ENCODE data around the gene MID1.

Gene MID1, protein sequence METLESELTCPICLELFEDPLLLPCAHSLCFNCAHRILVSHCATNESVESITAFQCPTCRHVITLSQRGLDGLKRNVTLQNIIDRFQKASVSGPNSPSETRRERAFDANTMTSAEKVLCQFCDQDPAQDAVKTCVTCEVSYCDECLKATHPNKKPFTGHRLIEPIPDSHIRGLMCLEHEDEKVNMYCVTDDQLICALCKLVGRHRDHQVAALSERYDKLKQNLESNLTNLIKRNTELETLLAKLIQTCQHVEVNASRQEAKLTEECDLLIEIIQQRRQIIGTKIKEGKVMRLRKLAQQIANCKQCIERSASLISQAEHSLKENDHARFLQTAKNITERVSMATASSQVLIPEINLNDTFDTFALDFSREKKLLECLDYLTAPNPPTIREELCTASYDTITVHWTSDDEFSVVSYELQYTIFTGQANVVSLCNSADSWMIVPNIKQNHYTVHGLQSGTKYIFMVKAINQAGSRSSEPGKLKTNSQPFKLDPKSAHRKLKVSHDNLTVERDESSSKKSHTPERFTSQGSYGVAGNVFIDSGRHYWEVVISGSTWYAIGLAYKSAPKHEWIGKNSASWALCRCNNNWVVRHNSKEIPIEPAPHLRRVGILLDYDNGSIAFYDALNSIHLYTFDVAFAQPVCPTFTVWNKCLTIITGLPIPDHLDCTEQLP

DNA sequence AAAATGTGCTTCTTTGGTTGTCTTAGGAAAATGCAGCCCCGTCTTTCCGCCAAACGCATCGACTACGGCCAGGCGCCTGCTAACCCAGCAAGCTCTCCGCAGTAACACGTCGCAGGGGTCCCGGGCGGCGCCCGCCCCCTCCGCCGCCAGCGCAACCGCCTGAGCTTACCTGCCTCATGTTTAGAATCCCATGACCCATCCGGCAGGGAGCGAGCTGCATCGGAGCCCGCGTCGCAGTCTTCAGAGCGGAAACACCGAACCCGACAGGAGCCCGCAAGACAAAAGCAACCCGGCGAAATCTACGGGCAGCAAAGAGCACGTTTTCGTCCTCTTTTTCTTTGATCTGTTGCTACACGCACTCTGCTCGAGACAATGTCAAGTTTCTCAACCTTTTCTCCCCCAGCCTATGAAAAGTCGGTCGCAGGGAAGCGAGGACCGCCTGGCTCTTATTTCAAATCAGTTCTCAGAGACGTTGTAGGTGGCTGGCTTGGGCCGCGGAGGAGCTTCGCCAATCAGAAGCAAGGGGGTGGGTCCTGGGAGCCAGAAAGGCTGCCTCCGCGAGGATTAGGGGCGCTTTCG is at the start of gene MID1:
TSS of gene MID1 (minus strand) at position 465 of the 579 bp plus-strand sequence. CDS start 53,038 bp downstream, outside the sequence.
- DNase-seq = no peak

DNA sequence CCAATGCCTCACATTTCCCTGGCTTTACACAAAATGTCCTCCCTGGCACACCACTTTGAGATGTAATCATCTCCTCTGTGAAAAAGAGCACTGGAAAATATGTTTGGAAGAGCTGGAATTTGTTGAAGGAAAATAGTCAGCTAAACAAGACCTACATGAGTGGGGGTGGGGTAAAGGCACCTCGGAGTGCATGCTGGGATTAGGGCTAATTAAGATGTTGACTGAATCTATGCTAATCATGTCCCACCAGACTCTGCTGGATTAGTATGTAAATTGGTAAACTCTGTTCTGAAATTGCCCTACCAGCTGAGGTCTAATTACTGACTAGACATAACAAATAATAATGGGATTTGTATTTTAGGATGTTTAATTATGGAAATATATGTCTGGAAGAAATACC is 46.8 kb upstream of the MID1 start:
- DNase-seq = no peak

DNA sequence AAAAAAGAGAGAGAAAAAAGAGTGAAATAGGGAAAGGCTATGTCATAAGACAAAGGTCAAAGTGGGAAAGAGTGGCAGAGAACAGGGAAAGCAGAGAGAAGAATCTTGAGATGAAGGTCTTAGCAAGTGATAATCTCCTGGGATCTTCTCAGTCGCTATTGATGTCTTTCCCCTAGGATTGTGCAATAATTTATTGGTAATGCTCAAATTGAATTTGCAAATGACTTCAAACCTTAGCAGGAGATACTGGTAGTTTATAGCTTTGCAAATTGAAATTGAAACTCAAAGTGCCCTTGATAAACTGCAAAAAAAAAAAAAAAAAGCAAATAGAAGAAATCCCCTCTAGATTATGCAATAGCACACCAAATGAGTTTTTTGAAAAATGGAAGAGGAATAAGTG is 45.7 kb upstream of the MID1 start:
- no peak for DNase-seq

DNA sequence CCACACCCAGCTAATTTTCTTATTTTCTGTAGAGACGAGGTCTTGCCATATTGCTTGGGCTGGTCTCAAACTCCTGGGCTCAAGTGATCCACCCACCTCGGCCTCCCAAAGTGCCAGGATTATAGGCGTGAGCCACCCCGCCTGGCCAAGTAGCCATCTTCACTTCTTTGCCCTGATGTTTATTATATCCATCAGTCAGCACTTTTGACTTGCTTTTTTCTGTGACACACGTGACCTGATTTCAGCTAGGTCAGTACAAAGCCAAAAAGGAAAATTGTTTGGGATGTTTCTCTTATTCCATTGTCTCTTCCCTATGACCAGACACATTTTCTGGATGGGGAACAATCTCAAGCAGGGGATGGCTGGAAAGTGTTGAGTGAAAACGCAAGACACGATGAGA is 45.3 kb upstream of the MID1 start:
- DNase-seq = no peak

DNA sequence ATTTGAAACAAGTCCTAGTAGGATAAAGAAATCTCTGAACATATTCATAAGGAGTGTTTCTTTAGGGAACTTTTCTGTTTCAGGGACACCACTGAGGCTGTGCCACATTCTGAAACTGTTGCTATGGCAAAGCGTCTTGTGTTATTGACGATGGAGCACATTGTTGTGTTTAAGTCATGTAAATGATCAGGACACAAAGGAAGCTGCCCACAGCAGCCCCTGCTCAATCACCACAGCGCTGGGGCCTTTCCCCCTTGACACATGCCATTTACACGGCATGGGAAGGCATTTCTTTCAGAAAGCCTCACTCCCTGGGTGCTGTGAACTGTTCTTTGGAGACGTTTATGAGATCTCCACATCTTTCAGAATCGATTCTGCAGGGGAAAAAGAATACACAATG is 39.8 kb upstream of the MID1 start:
- DNase-seq = no peak

DNA sequence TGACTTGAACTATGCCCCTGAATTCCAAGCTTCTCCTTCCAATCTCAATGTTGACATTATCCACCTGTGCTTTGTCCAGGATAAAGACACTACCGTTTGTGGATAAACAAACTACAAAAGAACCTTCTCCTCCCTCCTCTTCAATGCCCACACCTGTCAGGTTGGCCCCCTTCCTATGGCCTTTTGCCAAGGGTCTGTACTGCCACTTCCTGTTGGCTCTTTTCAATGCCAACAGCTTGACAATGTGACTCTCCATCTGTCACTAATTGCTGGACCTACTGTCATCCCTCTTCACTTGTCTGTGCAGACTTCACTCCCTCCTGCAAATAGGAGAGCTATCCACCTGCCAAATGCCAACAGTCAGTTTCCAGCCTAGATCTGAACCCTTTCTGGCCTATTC is 35.8 kb upstream of the MID1 start:
- DNase-seq = no peak

DNA sequence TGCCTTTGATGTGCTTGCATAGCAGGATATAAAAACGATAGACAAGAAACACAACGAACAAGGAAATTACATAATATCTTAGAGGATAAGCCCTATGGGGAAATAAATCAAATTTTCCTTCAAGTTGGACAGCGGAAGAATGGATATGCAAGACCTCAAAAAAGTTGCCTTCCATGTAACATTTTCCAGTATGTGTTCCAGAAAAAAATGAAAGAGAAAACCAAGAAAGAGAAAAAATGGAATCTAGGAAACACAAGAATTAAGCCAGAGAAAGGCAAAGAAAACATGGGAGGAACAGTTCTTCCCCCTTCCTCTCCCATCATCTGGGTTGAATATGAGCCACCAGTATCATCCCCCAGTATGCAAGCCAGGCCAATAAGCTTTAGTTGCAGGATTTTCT is 34.6 kb upstream of the MID1 start:
- DNase-seq = no peak

DNA sequence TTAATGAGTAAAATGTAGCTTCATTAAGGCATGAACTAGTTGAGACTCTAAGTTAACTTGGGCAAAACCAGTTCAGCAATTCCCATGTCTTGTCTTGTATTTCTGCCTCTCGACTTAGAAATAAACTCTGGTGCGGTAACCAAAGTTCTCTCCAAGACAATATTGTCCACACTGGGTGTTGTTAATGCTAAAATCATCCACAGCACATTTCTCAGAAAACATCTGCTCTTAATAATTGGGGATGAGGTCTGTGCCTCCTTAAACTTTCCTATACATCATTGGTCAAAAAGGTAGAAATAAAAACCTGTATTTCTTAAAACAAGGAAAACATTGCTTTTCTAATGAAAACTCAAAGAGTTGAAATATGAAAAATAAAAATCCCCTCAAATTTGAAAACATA is 32.9 kb upstream of the MID1 start:
- DNase-seq = no peak

DNA sequence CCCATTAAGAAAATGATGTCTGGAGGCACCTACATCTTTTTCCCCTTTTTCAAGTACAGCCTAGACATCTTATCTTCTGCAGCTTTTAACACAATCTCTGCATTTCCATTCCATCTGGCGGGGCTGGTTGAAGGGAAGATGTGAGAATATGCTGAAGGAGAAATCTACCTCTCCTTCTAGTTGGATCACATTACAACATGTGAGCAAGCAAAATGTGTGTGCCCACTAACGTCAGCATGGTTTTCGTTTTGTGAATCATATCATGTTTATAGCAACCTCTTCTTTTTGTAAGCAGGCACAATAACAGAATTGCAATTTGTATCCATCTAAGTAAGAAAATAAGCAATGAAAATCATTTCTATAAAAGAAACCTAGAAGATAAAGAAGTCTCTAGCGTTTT is 28.9 kb upstream of the MID1 start:
- no peak for DNase-seq

DNA sequence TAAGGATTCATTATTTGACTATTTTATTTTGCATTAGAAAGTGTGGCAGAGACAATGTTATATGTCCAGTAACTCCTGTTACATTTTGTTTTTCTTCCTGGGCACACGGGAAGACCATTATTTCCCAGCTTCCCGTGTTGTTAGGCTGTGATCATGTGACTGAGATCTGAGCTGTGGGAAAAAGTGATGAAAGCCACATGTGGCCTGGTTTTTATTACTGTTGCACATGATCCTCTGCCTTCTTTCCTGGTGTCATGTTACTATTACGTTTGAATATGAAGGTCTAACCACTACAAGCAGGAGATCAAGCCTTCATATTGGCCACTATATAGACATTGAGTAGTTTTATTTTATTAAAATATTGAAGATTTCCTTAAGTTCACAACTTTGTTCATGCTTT is 28.2 kb upstream of the MID1 start:
- DNase-seq = no peak

DNA sequence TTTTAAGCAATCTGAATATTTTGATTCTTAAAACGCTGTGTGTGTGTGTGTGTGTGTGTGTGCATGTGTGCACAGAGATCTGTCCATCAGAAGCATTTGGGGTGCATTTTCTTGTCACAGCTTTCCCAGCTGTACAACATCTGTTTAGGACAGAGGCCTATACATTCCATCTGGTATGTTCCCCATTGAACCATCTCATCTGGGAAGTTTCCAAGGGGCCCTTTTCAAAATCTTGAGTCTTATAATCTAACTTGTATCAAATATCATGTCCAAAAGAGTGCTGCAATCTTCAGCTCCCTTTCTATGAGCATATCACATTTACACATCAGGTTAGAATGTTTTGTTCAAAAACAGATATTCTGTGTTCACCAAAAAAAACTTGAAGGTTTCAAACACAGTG is 16.5 kb upstream of the MID1 start:
- DNase-seq = no peak

DNA sequence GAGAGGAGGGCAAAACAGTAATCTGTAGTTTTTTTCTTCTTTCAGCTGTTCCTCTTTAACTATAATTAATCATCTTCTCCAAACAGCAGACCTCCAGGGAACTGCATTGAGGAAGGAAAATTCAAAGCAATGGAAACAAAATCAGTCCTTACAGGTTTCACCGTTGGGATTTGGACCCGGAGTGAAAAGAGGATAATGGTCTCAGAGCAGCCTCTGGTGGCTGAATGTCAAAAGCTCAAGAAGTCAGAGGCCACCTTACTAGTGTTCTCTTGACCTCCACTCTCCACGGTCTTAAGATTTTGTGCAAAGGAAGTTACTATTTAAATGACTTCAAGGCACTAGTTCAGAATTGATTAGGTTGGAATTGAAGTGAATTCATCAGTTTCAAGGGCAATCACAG is 16.0 kb upstream of the MID1 start:
- no peak for DNase-seq

DNA sequence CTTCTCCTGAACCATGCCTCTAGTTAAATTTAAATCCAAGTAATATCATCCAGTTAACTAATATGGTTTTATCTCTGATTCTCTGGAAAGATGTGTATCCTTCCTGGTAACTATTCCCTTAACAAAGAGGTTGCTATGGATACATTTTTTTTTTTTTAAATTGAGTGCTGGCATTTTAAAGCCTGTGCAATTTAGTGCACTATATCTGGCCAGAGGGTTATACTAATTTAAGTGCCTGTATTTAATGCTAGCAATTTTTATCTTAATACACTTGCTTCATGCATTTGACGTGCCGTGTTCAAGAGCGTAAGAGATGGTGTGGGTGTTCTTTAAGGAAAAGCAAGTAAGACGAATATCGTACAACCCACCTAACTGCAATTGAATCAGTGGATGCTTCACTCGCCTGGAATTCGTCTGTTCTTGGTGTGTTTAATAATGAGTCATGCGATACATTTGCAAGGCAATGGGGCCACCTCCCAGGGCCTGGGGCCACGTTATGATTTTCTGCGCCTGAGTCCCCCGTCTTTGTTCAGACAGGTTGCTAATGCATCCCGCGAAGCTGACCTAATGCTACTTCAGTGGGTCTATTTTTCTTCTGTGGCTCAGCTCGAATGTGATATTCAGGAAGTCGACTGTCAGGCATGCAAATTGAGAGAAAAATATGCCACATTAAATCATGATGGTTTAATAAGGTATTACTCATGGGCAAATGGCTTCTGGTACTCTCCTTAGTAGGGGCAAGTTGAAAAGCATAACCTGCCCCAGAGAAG is 14.2 kb upstream of the MID1 start:
- DNase-seq = no peak

DNA sequence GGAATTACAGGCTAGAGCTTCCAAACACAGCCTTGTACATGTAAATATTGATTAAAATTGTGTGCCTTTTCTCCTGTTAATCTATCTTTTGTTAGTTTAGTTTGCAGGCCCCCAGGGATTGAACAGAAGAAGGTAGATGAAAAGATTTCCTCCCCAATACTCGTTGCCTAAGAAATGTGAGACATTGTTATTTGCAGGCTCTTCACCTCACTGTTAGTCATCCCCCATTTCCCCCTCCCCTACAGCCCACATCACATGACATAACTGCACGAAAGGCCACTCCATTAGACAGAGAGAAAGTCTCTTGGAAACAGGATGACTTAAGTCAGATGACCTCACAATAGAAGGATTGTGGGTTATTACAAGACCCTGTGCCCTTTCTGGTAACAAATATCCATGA is 13.3 kb upstream of the MID1 start:
- no peak for DNase-seq

DNA sequence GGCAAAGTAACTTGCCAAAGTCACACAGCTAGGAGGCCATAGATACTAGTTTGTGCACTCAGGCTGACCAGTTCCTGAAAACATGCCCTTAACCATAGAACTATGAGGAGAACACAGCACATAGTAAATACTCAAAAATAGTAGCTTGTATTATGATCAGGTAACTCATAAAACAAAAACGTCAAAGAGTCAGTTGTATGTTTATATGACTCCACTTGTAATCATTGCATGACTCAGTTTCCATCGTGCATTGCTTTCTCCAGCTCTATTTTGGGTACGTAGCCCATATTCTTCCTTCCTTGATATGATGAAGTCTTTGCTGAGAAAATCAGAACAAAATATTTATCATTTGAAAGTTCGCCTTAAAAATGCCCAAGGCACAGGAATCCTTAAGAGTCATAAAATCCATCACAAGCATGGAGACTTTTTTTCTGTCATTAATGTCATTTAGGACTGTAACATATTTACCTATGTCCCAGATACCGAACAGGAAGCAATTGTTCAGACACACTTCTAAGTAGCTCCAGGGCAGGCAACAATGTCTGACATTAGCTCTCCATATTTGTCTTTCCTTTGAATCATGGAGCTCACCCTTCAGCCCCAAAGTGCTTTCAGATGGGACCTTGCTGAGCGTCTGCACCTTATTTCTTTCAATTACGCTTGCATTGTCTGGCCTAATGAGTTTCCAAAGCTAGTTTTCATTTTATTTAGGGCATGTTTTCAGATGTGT is 11.2 kb upstream of the MID1 start:
- DNase-seq = no peak

DNA sequence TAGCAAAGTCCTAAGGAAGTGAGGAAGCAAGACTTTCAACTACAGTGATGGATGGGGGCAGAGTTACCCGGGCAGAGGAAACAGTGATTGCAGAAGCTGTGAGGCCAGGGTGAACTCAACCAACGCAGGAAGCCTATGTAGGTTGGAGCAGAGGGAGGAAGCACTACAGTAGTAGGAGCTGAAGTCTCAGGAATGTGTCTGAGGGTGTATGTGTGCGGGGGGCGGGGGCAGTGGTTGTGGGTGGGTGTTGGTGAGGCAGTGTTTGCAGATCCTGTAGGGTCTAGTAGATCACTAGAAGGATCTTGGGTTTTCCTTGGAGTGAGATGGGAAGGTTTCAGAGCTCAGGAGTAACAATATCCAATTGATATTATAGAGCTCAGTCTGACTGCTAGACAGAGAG is 9.9 kb upstream of the MID1 start:
- no peak for DNase-seq

DNA sequence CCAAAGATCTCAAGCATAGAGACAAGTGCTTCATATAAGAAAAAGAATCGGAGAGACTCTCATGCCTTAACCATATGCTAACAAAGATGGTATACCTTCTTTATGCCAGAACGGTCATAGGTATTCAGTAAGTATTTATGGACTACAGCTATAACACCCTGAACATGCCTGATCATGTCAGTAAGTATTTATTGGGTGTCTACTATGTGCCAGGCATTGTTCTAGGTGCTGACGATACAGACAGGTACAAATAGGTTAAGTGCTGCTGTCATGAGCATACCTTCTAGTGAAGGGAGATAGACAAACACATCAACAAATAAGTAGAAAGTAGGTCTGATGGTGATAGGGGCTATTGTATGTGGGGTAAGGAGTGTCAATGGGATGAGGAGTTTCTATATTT is 9.5 kb upstream of the MID1 start:
- DNase-seq = no peak

DNA sequence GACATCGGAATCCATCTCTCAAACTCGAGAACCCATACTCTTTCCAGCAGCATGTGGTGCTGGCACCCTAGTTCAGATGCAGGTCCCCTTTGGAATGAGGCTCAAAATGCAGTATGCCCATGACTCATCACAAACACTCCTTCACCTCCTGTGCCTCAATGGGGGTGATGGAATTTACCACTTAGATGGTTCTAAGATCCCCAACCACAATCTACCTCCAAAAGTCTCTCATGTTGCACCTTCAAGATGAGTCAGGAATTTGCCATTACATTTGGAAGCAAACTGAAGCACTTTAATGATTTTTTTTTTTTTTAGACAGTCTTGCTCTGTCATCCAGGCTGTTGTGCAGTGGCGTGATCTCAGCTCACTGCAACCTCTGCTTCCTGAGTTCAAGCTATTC is 8.5 kb upstream of the MID1 start:
- no peak for DNase-seq

DNA sequence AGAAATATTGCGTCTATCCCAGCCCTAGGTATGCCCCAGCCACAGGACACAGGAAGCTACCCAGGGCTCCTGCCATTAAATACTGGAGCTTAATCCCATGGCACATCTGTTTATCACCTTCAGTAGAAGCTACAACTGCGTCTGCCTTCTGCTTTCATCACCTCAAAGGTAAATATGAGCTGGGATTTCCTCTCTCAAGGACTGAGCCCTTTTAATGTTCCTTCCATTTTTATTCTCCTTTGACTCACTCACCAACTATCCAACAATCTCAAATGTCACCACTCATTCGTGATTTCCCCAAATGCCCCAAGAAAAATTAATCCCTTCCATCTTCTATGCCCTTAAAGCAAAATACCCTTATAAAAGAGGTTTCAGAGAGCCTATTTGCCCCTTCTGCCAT is 1.8 kb upstream of the MID1 start:
- no peak for DNase-seq

DNA sequence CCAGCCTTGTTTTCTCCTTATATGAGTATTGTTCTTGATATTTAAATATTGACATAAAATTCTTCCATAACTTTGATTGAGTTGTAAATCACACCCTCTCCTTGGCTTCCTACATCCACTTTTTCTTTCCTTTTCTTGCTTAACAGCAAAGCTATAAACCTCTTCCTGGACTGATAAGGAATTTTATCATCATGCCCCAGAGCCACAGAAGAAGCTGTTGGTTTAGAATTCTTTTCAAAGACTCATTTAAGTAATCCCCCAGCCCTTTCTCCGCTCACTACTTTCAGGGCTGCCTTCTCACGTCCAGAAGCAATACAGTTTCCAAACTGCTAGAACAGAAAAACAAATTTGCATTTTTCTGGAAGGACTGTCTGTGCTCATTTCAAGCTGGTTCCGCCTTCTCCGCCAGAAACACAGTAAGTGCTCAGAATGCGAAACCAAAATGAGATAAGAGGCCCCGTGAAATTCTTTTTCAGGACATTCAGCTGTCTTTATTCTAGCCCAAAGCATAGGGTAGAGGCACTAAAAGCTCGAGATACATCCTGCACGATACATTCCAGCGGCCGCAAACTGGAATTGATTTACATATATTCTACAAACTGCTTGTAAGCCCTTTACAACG is 849 bp downstream of the MID1 start:
- no peak for DNase-seq

DNA sequence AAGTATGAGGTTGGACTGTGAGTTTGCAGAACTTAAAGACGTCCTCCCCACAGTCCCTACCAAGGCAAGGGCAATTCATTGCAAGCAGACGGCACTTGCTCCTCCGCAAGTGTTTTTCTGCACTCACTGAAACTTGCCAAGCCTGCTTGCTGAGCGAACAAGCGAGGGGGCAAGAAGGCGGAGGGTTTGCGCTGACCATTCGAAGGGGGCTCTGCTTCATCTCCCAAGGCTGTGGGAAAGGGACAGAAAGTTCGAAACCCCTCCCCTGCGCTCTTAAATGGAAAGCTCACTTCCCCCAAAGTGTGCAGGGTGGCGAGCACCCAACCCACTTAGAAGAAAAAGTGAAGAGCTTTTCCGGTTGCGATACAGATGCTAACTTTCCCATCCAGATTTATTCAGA is 1.4 kb downstream of the MID1 start:
- DNase-seq = no peak

DNA sequence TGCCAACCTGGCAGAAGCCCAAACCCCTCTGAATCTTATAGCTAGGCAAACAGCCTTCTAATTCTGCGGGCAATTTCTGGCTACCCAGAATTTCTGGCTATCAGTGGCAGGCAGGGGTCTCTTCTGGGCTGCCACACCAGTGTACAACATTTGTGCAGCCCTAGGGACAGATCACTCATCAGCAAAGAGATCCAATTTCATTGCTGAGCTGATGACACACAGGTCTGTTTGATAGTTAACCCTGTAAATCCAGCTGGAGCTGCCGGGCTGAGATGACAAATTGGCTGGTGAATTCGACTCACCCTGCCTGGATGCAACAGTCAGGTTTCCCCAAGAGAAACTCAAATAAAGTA is 2.4 kb downstream of the MID1 start:
- DNase-seq = no peak

Data from stimulated activated CD4-positive, alpha-beta T cell treated with anti-CD3 and anti-CD28 coated beads, Interleukin-2, amount 100 ng/mL, for 48 hours (primary cell).